CD8-positive, alpha-beta memory T cell (primary cell): ENCODE results near the gene GPX3. TPM values are rescaled to one million over a fixed set of nuclear protein-coding genes. Genes with fewer than 3 reads are reported as not detected.

ENCODE experiments used
- CTCF ChIA-PET: fragments of 350-600 bp; sonication (Branson Sonifier 250); formaldehyde crosslinking; loops from one replicate; lab custom pipeline; 2021; ENCODE audit warnings: antibody characterized with exemption; lab: Charles Lee
- POLR2A ChIA-PET: fragments of 350-600 bp; sonication (Branson Sonifier 250); formaldehyde crosslinking; loops from one replicate; lab custom pipeline; 2021; ENCODE audit warnings: antibody characterized with exemption; lab: Charles Lee
- DNase-seq, 5 donors: peaks; one replicate each; pipeline versions ENCODE4 v3.0.0 to v3.0.0-alpha.2; 2020 to 2022; ENCODE audit warnings: mixed read lengths in 1 of 5
- H3K27ac ChIP-seq: one replicate; pipeline ENCODE4 v1.7.0; 2013; ENCODE audit warnings: low read depth, mild to moderate bottlenecking, low read length, moderate library complexity
- H3K27me3 ChIP-seq: 2 replicates; pipeline ENCODE4 v1.7.0; 2013; ENCODE audit warnings: low read length, mild to moderate bottlenecking; ENCODE audit not compliant: insufficient read depth, poor library complexity, severe bottlenecking
- H3K36me3 ChIP-seq: 2 replicates; pipeline ENCODE4 v1.7.0; 2013; ENCODE audit warnings: mild to moderate bottlenecking, low read length, moderate library complexity; ENCODE audit not compliant: insufficient read depth
- H3K4me1 ChIP-seq: 2 replicates; pipeline ENCODE4 v1.7.0; 2013; ENCODE audit warnings: mild to moderate bottlenecking, low read length, moderate library complexity; ENCODE audit not compliant: insufficient read depth
- H3K4me3 ChIP-seq: 2 replicates; pipeline ENCODE4 v1.7.0; 2013; ENCODE audit warnings: mild to moderate bottlenecking, low read length
- H3K9me3 ChIP-seq: 2 replicates; pipeline ENCODE4 v1.7.0; 2013; ENCODE audit warnings: mild to moderate bottlenecking, low read length
- H3K27ac Mint-ChIP-seq, 8 donors: one replicate each; pipeline ENCODE4 v1.8.0; 2020 to 2021; ENCODE audit warnings: mixed read lengths in 8 of 8, mild to moderate bottlenecking in 6 of 8, inconsistent platforms in 3 of 8, moderate library complexity in 3 of 8
- H3K27me3 Mint-ChIP-seq, 2 donors: one replicate each; pipeline ENCODE4 v1.8.0; 2020 to 2021; ENCODE audit warnings: mixed read lengths in 2 of 2, mild to moderate bottlenecking in 1 of 2, moderate library complexity in 1 of 2
- H3K36me3 Mint-ChIP-seq, 3 donors: one replicate each; pipeline ENCODE4 v1.8.0; 2020 to 2021; ENCODE audit warnings: mixed read lengths in 3 of 3, inconsistent platforms in 1 of 3, mild to moderate bottlenecking in 1 of 3
- H3K4me1 Mint-ChIP-seq, 3 donors: one replicate each; pipeline ENCODE4 v1.8.0; 2020 to 2021; ENCODE audit warnings: mixed read lengths in 3 of 3, inconsistent platforms in 1 of 3, mild to moderate bottlenecking in 1 of 3
- H3K4me3 Mint-ChIP-seq, 7 donors: one replicate each; pipeline ENCODE4 v1.8.0; 2020 to 2021; ENCODE audit warnings: mixed read lengths in 7 of 7, mild to moderate bottlenecking in 6 of 7, moderate library complexity in 4 of 7, inconsistent platforms in 2 of 7
- H3K9me3 Mint-ChIP-seq, 5 donors: one replicate each; pipeline ENCODE4 v1.8.0; 2020 to 2022; ENCODE audit warnings: mixed read lengths in 5 of 5, mild to moderate bottlenecking in 3 of 5, moderate library complexity in 2 of 5, inconsistent platforms in 1 of 5
- polyA plus RNA-seq: library from polyadenylated mRNA; unstranded; fragments of 300-500 nt; fragmentation: Illumina TruSeq; gene quantifications from one replicate; pipeline ENCODE4 v1.2.3, GENCODE V29; 2021
- total RNA-seq, 2 experiments: library from RNA; stranded (reverse); gene quantifications; one replicate each; pipeline ENCODE4 v1.2.3, GENCODE V29; 2021

GPX3 gene
- total and polyA plus RNA-seq, 3 experiments from 2014 or later: 0.63 TPM; not detected in 2

- no peaks in the 10 kb centered on the region for H3K9me3 Mint-ChIP-seq
- Histone ChIP-seq H3K4me3 (no peak overlapping the region), H3K4me1 (no peaks in the 10 kb centered on the region), H3K36me3 (no peaks in the 10 kb centered on the region), H3K9me3 (no peaks in the 10 kb centered on the region), H3K27me3 (no peaks in the 10 kb centered on the region), H3K27ac (no peak overlapping the region)
- POLR2A ChIA-PET: interaction anchor here (0.5 kb wide), 1 partner anchor 306 kb away, joined by 3 read pairs; no protein-coding TSS in a partner anchor
- H3K36me3 Mint-ChIP-seq: peaks cover 0 to 4% (median 3%) of the 10 kb centered on the region in 3 donors
- H3K4me1 Mint-ChIP-seq: no peaks in the 10 kb centered on the region
- CTCF ChIA-PET: no interaction called here
- no peak overlapping the region for H3K4me3 Mint-ChIP-seq
- peaks cover 4 to 19% of the 10 kb centered on the region in 2 donors for H3K27me3 Mint-ChIP-seq
- H3K27ac Mint-ChIP-seq: no peak overlapping the region
- DNase-seq: no peak
Measured at GRCh38 chr5:151006704-151007334, 13.6 kb upstream of the GPX3 start.

- Histone ChIP-seq H3K4me3 (no peak overlapping the region), H3K4me1 (no peaks in the 10 kb centered on the region), H3K9me3 (no peaks in the 10 kb centered on the region), H3K27me3 (no peaks in the 10 kb centered on the region), H3K27ac (no peak overlapping the region), H3K36me3 (no peaks in the 10 kb centered on the region)
- Mint-ChIP-seq H3K27ac (no peak overlapping the region), H3K36me3 (peaks cover 0 to 4% (median 3%) of the 10 kb centered on the region in 3 donors), H3K4me1 (no peaks in the 10 kb centered on the region), H3K9me3 (no peaks in the 10 kb centered on the region), H3K4me3 (no peak overlapping the region), H3K27me3 (peaks cover 4 to 20% of the 10 kb centered on the region in 2 donors)
- POLR2A ChIA-PET: no interaction called here
- CTCF ChIA-PET: no interaction called here
- no peak for DNase-seq
Measured at GRCh38 chr5:151007430-151008209, 12.8 kb upstream of the GPX3 start.

GRCh38 chr5:151008210-151008491 lies 12.2 kb upstream of the GPX3 start:
- no peaks in the 10 kb centered on the region for H3K36me3 ChIP-seq
- POLR2A ChIA-PET: no interaction called here
- H3K27ac ChIP-seq: no peak overlapping the region
- H3K9me3 Mint-ChIP-seq: no peaks in the 10 kb centered on the region
- no peaks in the 10 kb centered on the region for H3K4me1 Mint-ChIP-seq
- no peaks in the 10 kb centered on the region for H3K9me3 ChIP-seq
- no peaks in the 10 kb centered on the region for H3K4me1 ChIP-seq
- H3K4me3 Mint-ChIP-seq: no peak overlapping the region
- no peak for DNase-seq
- no peaks in the 10 kb centered on the region for H3K27me3 ChIP-seq
- no peak overlapping the region for H3K27ac Mint-ChIP-seq
- peaks cover 0 to 4% (median 3%) of the 10 kb centered on the region in 3 donors for H3K36me3 Mint-ChIP-seq
- peaks cover 4 to 20% of the 10 kb centered on the region in 2 donors for H3K27me3 Mint-ChIP-seq
- CTCF ChIA-PET: no interaction called here
- no peak overlapping the region for H3K4me3 ChIP-seq

GRCh38 chr5:151008906-151009305 lies 11.5 kb upstream of the GPX3 start:
- Mint-ChIP-seq H3K4me3 (no peak overlapping the region), H3K9me3 (no peaks in the 10 kb centered on the region), H3K27ac (no peak overlapping the region), H3K4me1 (no peaks in the 10 kb centered on the region), H3K36me3 (no peaks in the 10 kb centered on the region), H3K27me3 (peaks cover 4 to 20% of the 10 kb centered on the region in 2 donors)
- Histone ChIP-seq H3K9me3 (no peaks in the 10 kb centered on the region), H3K36me3 (no peaks in the 10 kb centered on the region), H3K4me3 (no peak overlapping the region), H3K27ac (no peak overlapping the region), H3K27me3 (no peaks in the 10 kb centered on the region), H3K4me1 (no peaks in the 10 kb centered on the region)
- no peak for DNase-seq
- ChIA-PET POLR2A (no interaction called here), CTCF (no interaction called here)

DNA sequence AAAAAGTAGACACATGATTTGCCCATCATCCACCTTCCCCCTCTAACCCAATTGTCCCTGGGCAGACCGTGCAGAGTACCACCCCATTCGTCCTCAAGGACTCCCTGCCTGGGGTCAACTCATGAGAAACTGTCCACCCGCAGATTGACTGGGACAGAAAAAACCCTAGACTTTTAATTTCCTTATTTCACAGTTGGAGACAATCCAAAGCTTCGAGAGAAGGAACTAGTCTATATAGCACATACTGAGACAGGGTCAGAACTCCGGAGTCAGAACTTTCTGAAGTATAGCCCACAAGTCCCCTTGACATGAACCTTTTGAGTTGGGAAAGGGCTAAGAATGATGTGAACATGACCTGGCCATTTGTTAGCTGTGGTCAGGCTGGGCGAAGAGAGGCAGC lies 7.5 kb upstream of the GPX3 start:
- no peaks in the 10 kb centered on the region for H3K9me3 Mint-ChIP-seq
- no peak overlapping the region for H3K27ac Mint-ChIP-seq
- H3K27me3 Mint-ChIP-seq: peaks cover 4 to 14% of the 10 kb centered on the region in 2 donors
- Histone ChIP-seq H3K36me3 (no peaks in the 10 kb centered on the region), H3K27me3 (no peaks in the 10 kb centered on the region), H3K9me3 (no peaks in the 10 kb centered on the region), H3K4me1 (no peaks in the 10 kb centered on the region), H3K4me3 (no peak overlapping the region), H3K27ac (no peak overlapping the region)
- no peak for DNase-seq
- H3K4me1 Mint-ChIP-seq: no peaks in the 10 kb centered on the region
- H3K4me3 Mint-ChIP-seq: no peak overlapping the region
- ChIA-PET CTCF (interaction anchor here (1.8 kb wide), 1 partner anchor 11 kb away, joined by 4 read pairs; no protein-coding TSS in a partner anchor), POLR2A (interaction anchor here (0.6 kb wide), 1 partner anchor 122 kb away, joined by 3 read pairs; no protein-coding TSS in a partner anchor)
- no peaks in the 10 kb centered on the region for H3K36me3 Mint-ChIP-seq

DNA sequence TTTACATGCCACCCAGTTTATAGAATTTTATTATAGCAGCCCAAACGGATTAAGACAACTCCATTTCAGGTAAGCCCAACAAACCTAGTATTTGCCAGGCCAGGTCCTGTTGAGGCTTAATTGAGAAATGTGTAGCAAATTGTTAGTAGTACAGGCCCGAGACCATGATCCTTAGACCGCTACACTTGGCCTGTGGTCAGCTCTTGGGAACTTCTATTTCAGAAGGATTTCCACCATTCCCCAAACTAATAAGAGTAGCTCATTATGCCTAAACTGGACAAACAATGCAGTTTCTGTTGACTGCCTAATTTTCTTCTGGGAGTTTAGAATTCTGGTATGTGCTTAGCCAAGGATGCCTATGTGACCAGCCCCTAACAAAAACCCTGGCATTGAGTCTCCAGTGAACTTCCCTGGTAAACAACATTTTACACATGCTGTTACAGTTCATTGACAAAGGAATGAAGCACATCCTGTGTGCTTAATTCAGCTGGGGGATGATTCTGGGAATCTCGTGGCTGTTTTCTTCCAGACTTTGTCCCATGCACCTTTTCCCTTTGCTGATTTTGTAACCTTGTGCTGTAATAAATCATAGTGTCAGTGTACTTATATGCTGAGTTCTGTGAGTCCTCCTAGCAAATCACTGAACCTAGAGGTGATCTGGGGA lies 5.6 kb upstream of the GPX3 start:
- ChIA-PET CTCF (no interaction called here), POLR2A (no interaction called here)
- Histone ChIP-seq H3K36me3 (no peaks in the 10 kb centered on the region), H3K4me3 (no peak overlapping the region), H3K4me1 (no peaks in the 10 kb centered on the region), H3K27ac (peak overlapping the region; percentile 57), H3K27me3 (no peaks in the 10 kb centered on the region), H3K9me3 (no peaks in the 10 kb centered on the region)
- H3K27me3 Mint-ChIP-seq: peaks cover 3 to 9% of the 10 kb centered on the region in 2 donors
- no peaks in the 10 kb centered on the region for H3K36me3 Mint-ChIP-seq
- no peak for DNase-seq
- no peak overlapping the region for H3K4me3 Mint-ChIP-seq
- H3K27ac Mint-ChIP-seq: no peak overlapping the region
- no peaks in the 10 kb centered on the region for H3K9me3 Mint-ChIP-seq
- H3K4me1 Mint-ChIP-seq: peaks cover 5 to 15% (median 14%) of the 10 kb centered on the region in 3 donors

DNA sequence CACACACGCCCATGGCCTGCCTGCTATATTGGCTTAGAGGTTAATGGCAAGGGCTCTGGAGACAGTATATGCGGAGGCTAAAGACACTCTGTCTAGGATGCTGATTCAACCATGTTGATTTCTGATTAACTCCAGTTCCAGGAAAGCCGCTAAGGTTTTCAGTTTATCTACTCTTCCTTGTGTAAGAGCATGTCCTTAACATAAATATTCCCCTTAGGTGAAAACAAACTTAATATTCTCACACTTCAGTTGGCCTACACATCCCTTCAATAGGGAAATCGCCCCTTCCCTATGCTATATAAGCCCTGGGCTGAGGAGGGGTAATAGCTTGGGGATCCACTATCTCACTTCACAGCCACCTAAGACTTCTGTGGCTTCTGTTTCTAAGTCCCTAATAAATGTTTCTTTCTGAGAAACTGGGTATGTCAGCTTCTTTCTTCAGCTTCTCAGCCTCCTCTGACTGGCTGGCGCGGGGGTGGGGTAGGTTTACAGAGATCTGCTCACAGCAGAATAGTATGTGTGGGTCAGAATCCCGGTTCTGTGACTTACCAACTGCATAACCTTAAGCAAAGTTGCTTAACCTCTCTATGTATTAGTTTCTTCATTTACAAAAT lies 4.3 kb upstream of the GPX3 start:
- H3K4me3 Mint-ChIP-seq: no peak overlapping the region
- H3K9me3 ChIP-seq: no peaks in the 10 kb centered on the region
- no peak for DNase-seq
- peak overlapping the region; percentile 68 for H3K27ac ChIP-seq
- peaks cover 14 to 25% (median 24%) of the 10 kb centered on the region in 3 donors for H3K4me1 Mint-ChIP-seq
- no peaks in the 10 kb centered on the region for H3K27me3 ChIP-seq
- H3K4me1 ChIP-seq: peaks cover 6% of the 10 kb centered on the region
- no peak overlapping the region for H3K27ac Mint-ChIP-seq
- peaks cover 3 to 6% of the 10 kb centered on the region in 2 donors for H3K27me3 Mint-ChIP-seq
- ChIA-PET CTCF (no interaction called here), POLR2A (no interaction called here)
- no peaks in the 10 kb centered on the region for H3K9me3 Mint-ChIP-seq
- no peaks in the 10 kb centered on the region for H3K36me3 ChIP-seq
- no peaks in the 10 kb centered on the region for H3K36me3 Mint-ChIP-seq
- H3K4me3 ChIP-seq: no peak overlapping the region

DNA sequence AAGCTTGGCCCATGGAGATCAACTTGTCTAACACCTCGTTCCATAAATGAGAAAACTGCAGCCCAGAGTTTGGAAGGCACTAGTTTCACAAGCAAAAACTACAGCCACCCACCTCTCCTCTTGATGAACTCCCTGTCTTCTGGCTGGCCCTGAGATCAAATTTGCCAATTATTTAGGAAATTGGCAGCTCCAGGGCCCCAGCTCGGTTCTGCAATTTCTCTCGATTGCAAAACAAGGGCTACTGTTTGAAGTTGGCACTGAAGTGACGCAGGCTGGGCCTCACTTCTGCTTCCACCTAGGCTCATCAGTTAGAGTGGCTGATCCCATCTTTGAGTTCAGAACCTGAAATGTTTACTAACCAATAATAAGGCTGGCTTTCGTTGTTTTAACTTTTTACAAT lies 3.7 kb upstream of the GPX3 start:
- Histone ChIP-seq H3K36me3 (no peaks in the 10 kb centered on the region), H3K27ac (peak overlapping the region; percentile 68), H3K9me3 (no peaks in the 10 kb centered on the region), H3K4me3 (no peak overlapping the region), H3K4me1 (peaks cover 10% of the 10 kb centered on the region), H3K27me3 (no peaks in the 10 kb centered on the region)
- H3K9me3 Mint-ChIP-seq: no peaks in the 10 kb centered on the region
- no peak overlapping the region for H3K4me3 Mint-ChIP-seq
- H3K36me3 Mint-ChIP-seq: no peaks in the 10 kb centered on the region
- H3K27me3 Mint-ChIP-seq: peaks cover 1 to 2% of the 10 kb centered on the region in 2 donors
- peak overlapping the region in 1 of 8 donors; percentile 8 for H3K27ac Mint-ChIP-seq
- peaks cover 16 to 31% (median 28%) of the 10 kb centered on the region in 3 donors for H3K4me1 Mint-ChIP-seq
- POLR2A ChIA-PET: no interaction called here
- CTCF ChIA-PET: no interaction called here
- DNase-seq: no peak
